Tibial artery (tissue), 4 donors: ENCODE results near the gene DNAI1.

ENCODE experiments used
- DNase-seq, 2 donors: peaks; one replicate each; pipeline ENCODE4 v3.0.0-alpha.2; 2019
- H3K27ac ChIP-seq, 2 donors: fragments of 200-600 bp; sonication (generic) in 1 of 2; 1 replicate in 1 of 2; 2 replicates in 1 of 2; pipeline ENCODE4 v1.5.1; 2018 to 2019; ENCODE audit warnings: mild to moderate bottlenecking in 1 of 2
- H3K27me3 ChIP-seq, 2 donors: fragments of 200-600 bp; sonication (generic) in 1 of 2; one replicate each; pipeline versions ENCODE4 v1.5.1 to v1.6.0; 2016 to 2019
- H3K36me3 ChIP-seq, 3 donors: fragments of 200-600 bp; sonication (generic) in 2 of 3; one replicate each; pipeline ENCODE4 v1.5.1; 2016 to 2019; ENCODE audit warnings: mild to moderate bottlenecking in 2 of 3
- H3K4me1 ChIP-seq, 4 donors: fragments of 200-600 bp; sonication (generic) in 2 of 4; 1 replicate in 3 of 4; 2 replicates in 1 of 4; pipeline ENCODE4 v1.5.1; 2016 to 2019
- H3K4me3 ChIP-seq, 2 donors: fragments of 200-600 bp; sonication (generic) in 1 of 2; 1 replicate in 1 of 2; 2 replicates in 1 of 2; pipeline ENCODE4 v1.5.1; 2018 to 2019; ENCODE audit warnings: mild to moderate bottlenecking in 2 of 2
- H3K9me3 ChIP-seq, 3 donors: fragments of 200-600 bp; sonication (generic) in 1 of 3; one replicate each; pipeline ENCODE4 v1.5.1; 2016 to 2019
- CTCF ChIP-seq, 2 experiments: fragments of 200-600 bp in 1 of 2; fragments of 450-650 bp in 1 of 2; IDR thresholded peaks; one replicate each; pipeline ENCODE4 v1.5.1; 2017 to 2019; ENCODE audit warnings: antibody characterized with exemption in 2 of 2, mild to moderate bottlenecking in 1 of 2, moderate library complexity in 1 of 2
- intact Hi-C: fragments of 100-400 bp; cut with DNase I; formaldehyde crosslinking; loops from one replicate; pipeline ENCODE4 v1.15.0; 2023; ENCODE audit warnings: low total_unique reads

Gene DNAI1

GRCh38 chr9:34496149-34496712 lies 37.6 kb downstream of the DNAI1 start:
- DNase-seq = no peak
- Histone ChIP-seq H3K27ac (no peak overlapping the region), H3K36me3 (no peaks in the 10 kb centered on the region), H3K9me3 (no peaks in the 10 kb centered on the region), H3K4me3 (no peak overlapping the region), H3K4me1 (peaks cover 0 to 3% (median under 1%) of the 10 kb centered on the region in 4 donors), H3K27me3 (peaks cover 0 to 5% of the 10 kb centered on the region in 2 donors)
- intact Hi-C loops = no loop called here
- no peak for TF ChIP-seq CTCF (IDR thresholded peaks at IDR 0.05)

- H3K27ac ChIP-seq = no peak overlapping the region
- no peak for TF ChIP-seq CTCF (IDR thresholded peaks at IDR 0.05)
- no peaks in the 10 kb centered on the region for H3K36me3 ChIP-seq
- intact Hi-C loops = no loop called here
- no peaks in the 10 kb centered on the region for H3K27me3 ChIP-seq
- peaks cover 0 to 26% (median 20%) of the 10 kb centered on the region in 4 donors for H3K4me1 ChIP-seq
- no peak overlapping the region for H3K4me3 ChIP-seq
- H3K9me3 ChIP-seq = no peaks in the 10 kb centered on the region
- no peak for DNase-seq
Measured at GRCh38 chr9:34498553-34498952, 39.9 kb downstream of the DNAI1 start.

DNA sequence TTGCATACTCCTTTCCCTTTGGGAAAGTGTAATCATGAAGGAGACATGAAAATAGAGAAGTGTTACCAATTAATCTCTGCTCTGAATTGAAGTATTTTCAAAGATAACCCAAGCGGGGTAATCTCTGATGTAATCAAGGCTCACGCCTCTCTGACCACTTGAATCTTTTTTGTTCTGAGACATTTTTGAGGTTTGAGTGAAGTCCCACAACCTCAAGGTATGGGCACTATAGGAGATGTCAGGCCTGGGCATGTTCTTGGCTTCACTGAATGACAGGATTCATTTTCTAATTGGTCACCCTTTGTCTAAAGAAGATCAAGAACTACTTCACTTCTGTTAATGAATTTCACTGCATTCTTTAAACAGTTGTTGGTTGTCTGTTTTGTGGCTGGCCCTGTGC lies 40.5 kb downstream of the DNAI1 start:
- DNase-seq = no peak
- Histone ChIP-seq H3K36me3 (no peaks in the 10 kb centered on the region), H3K27ac (no peak overlapping the region), H3K9me3 (no peaks in the 10 kb centered on the region), H3K4me1 (peaks cover 0 to 26% (median 21%) of the 10 kb centered on the region in 4 donors), H3K27me3 (no peaks in the 10 kb centered on the region), H3K4me3 (no peak overlapping the region)
- intact Hi-C loops = no loop called here
- TF ChIP-seq CTCF (IDR thresholded peaks at IDR 0.05) = no peak

DNA sequence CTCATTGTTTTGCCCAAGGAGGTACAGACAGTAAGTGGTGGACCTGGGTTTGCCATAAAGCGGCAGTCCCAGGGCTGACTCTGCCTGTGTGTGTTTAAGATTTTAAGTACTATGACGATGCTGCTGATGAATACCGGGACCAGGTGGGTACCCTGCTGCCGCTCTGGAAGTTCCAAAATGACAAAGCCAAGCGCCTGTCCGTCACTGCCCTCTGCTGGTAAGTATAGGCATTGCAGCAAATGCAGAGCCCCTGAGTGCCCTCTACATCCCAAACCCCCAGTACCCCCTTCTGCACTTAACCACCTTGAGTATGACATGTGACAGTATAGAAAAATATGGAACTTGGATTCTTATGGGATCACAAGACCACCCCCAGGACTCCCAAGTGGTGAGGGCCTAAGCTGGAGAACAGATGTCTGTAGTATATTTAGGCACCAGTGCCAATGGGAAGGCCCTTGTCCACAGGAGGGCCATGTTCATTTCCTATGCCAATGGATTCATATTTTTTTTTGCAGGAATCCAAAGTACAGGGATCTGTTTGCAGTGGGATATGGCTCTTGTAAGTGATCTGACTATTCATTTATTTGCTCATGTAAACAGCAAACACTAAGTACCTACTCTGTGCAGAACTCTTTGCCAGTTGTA lies 42.1 kb downstream of the DNAI1 start:
- Histone ChIP-seq H3K27me3 (no peaks in the 10 kb centered on the region), H3K4me3 (no peak overlapping the region), H3K36me3 (no peaks in the 10 kb centered on the region), H3K4me1 (peaks cover 0 to 26% (median 21%) of the 10 kb centered on the region in 4 donors), H3K9me3 (no peaks in the 10 kb centered on the region), H3K27ac (no peak overlapping the region)
- peak in 1 of 2 donors; percentile 44 for DNase-seq
- TF ChIP-seq CTCF (IDR thresholded peaks at IDR 0.05) = peak; percentile 91 to 99
- intact Hi-C loops = loop anchor here (5.0 kb wide), 1 partner anchor 98 kb away; no protein-coding TSS in a partner anchor

DNA sequence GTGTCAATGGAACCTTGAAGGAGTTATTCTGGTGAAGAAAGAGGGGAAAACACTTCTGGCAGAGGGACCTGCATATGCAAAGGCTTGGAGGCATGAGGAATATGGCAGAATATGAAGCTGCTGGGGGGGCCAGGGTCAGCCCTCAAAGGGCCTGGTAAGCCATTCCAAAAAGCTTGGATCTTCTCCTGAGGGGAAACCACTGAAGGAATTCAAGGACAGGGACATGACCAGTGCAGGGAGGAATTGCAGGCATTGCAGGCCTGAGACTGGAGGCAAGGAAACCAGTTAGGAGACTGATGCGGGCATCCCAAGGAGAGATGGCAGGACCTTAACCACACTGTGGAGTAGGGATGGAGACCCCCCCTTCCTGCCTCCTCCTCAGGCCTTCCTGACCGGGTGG lies 42.8 kb downstream of the DNAI1 start:
- no peaks in the 10 kb centered on the region for H3K36me3 ChIP-seq
- H3K27ac ChIP-seq = no peak overlapping the region
- no peak for TF ChIP-seq CTCF (IDR thresholded peaks at IDR 0.05)
- no peaks in the 10 kb centered on the region for H3K27me3 ChIP-seq
- DNase-seq = no peak
- no peak overlapping the region for H3K4me3 ChIP-seq
- H3K4me1 ChIP-seq = peaks cover 0 to 26% (median 21%) of the 10 kb centered on the region in 4 donors
- intact Hi-C loops = loop anchor here (5.0 kb wide), 1 partner anchor 99 kb away; no protein-coding TSS in a partner anchor
- no peaks in the 10 kb centered on the region for H3K9me3 ChIP-seq
